Measurements from ENCODE around the gene AOAH.
"Not testable (repeated sequence)": the region's sequence is repeated elsewhere in the genome, so short reads cannot be mapped to it uniquely, and the experiment has no call there.

AOAH gene

GRCh38 chr7:36466001-36466400 lies 258.3 kb downstream of the AOAH start:
- not testable (repeated sequence) for DNase-seq (ENCODE audit: low spot score)

- no peak for DNase-seq (ENCODE audit: low spot score)
Measured at GRCh38 chr7:36464271-36464670, 260.0 kb downstream of the AOAH start.
